HCEC 1CT (cell line): Measurements from ENCODE around the gene SMIM7.
A peak's percentile ranks its signal among the peaks of the same experiment; 100 is the strongest.

Experiments
- DNase-seq: peaks from one replicate; pipeline ENCODE4 v3.0.0-alpha.2; 2017

Gene SMIM7

DNA sequence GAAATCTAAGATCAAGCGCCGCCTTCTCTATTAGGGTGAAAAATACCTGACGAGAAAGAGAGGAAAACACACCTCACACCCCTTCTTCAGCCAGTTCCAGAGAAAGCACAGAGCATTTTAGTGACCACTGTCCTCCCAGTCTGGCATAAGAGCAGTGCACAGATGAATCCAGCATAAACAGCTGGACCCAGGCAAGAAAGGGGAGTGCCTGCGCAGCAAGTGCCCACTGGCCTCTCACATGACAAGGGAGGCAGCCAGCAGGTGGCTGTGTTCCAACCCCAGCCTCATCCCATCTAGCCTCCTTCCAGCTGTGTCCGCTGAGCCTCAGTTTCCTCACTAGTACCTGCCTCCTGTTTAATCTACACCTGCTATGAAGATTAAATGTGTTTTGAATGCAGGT, 39.9 kb downstream of the SMIM7 start:
- no peak for DNase-seq

DNA sequence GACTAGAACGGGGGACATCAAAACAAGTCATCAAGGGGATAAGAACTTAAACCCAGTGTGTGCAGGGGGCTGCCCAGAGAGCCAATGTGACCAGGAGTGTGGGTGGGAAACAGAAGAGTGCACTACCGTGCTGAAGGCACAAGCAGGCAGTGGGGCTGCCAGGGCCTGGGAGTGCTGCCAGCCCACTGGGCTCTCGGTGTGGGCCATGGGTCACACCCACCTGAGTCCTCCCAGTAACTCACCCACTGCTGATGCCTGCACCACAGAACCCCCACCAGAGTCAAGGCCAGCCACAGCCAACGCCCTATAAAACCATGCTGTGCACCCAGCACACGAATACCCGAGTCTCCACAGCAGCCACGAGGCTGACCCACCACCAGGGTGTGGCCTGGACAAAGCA, 40.5 kb downstream of the SMIM7 start:
- DNase-seq, result no peak

DNA sequence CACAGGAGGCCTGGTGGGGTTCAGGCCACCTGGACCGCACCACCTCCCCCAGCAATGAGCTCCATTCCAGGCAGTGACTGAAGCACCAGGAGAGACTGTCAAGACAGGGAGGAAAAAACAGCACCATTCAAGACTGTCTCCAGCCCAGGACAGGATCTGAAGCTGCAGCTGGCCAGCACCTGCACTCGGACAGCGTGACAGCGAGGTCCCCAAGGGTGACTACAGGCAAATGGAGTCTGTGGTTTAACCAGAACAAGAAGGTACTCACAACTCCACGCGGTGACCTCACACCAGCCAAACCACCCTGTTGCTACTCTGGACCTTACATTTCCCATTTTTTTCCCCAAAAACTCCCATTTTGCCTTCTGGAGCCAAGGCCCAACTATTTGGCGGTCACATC, 41.7 kb downstream of the SMIM7 start:
- no peak for DNase-seq

- DNase-seq, result no peak
These were observed 44.1 kb downstream of the SMIM7 start for GRCh38 chr19:16615808-16616207.

DNA sequence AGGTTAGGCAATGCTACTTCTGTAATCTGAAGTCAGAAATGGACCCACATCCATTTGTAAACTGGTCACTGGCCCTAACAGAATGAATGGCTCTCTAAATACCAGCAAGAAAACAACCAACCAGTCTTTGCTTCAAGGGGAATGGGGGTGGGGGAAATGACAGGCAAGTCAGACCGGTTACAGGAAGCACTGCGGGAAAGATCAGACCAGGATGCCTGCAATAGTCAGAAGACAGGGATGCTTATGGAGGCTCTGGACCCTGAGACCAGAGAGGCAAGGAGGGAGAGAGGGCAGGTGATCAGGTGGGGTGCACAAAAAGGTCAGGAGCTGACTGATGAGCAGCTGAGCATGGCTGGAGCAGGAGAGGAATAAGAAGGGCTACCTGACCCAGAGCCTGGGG, 45.0 kb downstream of the SMIM7 start:
- DNase-seq, result no peak

DNA sequence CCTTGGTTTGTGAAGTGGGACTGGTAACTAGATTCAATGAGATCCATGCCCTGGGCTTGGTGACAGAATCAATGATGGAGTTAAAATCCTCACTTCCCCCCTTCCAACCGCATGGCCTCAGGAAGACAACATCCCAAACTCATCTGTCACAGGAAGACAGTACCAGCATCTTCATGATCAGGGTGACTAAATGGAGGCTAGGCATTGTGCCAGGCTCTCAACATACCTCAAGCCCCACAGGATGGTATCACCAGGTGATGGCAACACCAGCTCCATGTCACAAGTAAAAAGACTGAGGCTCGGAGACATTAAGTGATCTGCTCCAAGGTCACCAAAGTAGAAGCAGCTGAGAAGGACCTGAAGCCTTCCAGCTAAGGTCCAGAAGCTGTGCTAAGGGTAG, 46.1 kb downstream of the SMIM7 start:
- DNase-seq, result no peak

GRCh38 chr19:16612636-16613035, 47.3 kb downstream of the SMIM7 start:
- DNase-seq, result no peak

DNA sequence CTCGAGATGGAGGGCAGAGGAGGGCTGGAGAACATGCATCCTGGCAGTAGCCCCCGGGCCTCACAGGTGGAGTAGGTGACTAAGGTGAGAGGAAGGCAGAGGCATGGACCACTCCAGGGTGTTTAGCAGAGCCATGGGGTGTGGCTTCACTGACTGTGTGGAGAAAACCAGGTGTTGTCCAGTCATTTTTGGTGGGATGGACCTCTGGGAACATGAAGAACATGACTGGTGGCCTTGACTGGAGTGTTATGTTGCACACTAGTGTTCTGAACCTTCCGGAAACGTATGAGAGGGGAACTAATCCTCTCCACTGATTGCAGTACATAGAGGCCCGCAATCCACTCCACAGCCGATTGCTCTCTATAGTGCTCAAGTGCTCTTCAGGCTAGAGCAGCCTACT, 48.8 kb downstream of the SMIM7 start:
- DNase-seq, result no peak

- no peak for DNase-seq
These were observed 50.3 kb downstream of the SMIM7 start for GRCh38 chr19:16609511-16610200.

- peak; percentile 89 for DNase-seq
These were observed 51.6 kb downstream of the SMIM7 start for GRCh38 chr19:16608290-16608739.

DNA sequence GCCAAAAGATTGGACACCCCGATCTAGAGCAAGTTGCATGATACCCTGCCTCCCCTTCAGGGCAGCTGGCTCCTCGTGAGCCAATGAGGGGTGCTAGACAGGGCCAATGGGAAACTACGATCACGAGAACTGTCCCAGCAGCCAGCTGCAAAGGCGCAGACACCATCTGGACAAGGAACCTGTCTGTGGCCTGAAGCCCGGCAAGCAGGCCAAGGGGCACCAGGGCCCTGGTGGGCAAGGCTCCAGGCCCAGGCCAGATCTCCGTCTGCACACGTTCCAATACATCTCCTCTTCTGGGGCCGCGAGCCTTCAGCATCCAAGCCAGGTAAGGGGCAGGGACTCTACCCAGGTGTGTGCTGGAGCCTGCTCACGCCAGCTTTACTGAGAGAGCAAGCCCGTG, 52.1 kb downstream of the SMIM7 start:
- DNase-seq, result no peak

DNA sequence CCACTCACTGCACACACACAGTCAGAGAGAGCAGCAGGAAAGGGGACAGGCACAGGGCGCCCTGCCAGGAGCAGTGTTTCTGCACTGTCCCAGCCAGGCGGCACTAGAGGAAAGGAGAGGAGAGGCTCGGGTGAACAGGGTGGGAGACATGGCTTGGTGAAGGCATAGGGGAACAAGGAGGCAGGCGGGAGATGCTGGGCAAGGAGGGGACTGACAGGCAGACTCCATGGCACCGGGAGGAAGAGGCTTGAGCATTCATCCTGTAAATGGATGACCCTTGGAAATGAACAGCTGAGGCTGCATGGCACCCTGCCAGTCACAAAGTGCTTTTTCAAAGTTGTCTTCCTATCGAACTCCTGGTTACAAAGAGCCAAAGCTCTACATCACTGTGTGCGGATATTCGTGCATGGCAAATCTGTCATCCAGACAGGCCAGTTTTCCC, 54.4 kb downstream of the SMIM7 start:
- DNase-seq, result no peak

DNA sequence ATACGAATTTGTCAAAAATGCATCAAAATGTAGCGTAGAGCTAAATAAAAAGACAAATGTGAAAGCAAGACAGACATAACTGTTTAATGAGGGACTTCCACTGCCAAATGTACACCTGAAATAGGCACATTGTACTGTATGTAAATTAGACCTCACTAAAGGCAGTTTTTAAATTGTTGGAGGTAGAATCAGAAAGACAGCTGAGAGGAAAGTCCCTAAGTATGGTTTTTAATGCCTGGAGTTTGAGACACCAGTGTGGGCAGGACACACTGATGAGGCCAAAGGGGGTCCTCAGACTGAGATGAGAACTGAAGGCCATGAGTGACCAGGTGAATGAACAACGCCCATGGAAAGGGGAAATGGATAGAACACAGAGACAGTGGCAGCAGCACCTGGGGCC, 54.8 kb downstream of the SMIM7 start:
- DNase-seq, result no peak

DNA sequence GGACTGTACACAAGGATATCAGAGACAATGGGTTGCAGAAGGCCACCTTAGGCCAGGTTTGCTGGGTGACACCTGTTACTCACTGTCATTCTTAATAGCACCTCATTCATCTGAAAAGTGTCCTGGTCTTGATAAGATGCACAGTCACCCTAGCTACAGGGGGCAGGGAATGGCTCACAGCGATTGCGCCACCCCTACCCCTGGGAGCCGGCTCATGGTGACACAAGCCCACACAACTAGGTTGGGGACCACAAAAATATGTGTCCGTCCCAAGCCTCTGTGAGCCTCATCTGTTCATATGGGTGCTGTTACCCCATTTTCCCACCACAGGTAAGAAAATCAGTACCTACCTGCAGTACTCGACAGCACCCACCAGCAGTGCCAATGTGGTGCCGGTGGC, 55.3 kb downstream of the SMIM7 start:
- no peak for DNase-seq

DNA sequence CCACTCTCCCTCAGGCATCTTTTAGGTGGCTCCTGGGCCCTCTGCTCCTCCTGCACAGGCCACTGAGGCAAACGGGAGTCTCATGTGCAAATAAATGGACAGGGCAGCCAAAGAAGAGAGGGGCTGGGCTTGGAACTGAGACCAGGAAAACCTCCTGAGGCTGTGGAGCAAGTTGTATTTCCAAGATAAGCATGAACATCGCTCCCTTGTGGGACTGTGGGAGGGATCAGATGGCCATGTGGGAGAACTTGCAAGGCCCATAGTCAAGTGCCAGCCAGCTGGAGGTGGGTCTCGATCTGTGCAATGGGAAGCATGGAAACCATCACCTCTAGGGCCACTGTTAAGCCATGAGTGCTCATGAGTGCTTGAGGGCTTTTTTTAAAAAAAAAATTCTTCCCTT, 56.9 kb downstream of the SMIM7 start:
- no peak for DNase-seq

- no peak for DNase-seq
These were observed 58.4 kb downstream of the SMIM7 start for GRCh38 chr19:16601378-16602052.

DNA sequence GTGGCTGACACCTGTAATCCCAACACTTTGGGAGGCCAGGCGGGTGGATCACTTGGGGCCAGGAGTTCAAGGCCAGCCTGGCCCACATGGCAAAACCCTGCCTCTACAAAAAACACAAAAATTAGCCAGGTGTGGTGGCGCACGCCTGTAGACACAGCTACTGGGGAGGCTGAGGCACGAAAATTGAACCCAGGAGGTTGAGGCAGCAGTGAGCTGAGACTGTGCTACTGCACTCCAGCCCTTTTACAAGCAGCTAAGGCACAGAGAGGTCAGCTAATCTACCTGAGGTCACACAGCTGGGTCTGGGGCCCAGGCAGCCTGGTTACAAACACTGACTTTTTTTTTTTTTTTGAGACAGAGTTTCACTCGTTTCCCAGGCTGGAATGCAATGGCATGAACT, 59.1 kb downstream of the SMIM7 start:
- DNase-seq, result no peak

- no peak for DNase-seq
These were observed 60.1 kb downstream of the SMIM7 start for GRCh38 chr19:16599655-16600346.

DNA sequence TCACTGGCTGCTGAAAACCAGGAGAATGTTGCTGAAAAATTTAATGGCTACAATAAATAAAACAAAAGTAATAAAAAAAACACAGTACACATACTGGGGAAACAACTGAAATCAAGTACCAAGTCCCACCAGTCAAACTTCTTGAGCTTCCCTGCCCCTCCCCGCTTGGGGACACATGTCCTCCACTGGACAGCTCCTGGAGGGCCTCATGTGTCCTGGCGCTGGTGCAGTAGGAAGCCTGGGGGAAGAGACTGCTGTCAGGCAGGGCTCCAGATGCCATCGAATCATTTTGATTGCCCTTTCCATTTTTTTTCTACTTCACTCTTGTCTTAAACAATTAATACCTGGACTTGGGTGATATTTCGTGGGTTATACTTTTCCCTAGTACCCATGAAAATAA, 61.1 kb downstream of the SMIM7 start:
- no peak for DNase-seq

DNA sequence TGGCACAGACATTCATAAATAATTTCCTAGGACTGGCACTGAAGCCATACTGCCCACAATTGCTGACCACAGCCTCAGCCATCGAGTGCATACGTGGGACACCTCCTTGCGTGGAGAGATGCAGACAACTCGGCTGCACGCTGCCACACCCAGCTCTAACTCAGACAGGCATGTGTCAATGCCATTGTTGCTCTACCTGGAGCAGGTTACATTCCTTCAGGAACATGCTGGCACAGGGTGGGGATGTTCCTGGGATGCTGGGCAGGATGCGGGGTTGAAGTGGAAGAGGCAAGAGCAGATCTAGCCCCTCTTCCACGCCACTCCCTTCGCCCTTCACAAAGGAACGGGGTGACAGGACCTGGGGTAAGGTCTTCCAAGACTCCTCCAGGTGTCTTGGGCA, 63.5 kb downstream of the SMIM7 start:
- no peak for DNase-seq
